Endothelial cell (in vitro differentiated cells): ENCODE data around the gene SIGLEC6. TPM values are rescaled to one million over a fixed set of nuclear protein-coding genes. Genes with fewer than 3 reads are reported as not detected.
A peak's percentile ranks its signal among the peaks of the same experiment; 100 is the strongest.

Source experiments
- DNase-seq: peaks from one replicate; pipeline ENCODE4 v3.0.0; 2021; ENCODE audit warnings: low spot score
- H3K27ac Mint-ChIP-seq: one replicate; pipeline ENCODE4 v1.8.0; 2021; ENCODE audit warnings: mixed read lengths, inconsistent platforms; ENCODE audit not compliant: unreplicated experiment
- H3K27me3 Mint-ChIP-seq: one replicate; pipeline ENCODE4 v1.8.0; 2021; ENCODE audit warnings: mild to moderate bottlenecking, moderate library complexity, mixed read lengths, inconsistent platforms; ENCODE audit not compliant: unreplicated experiment
- H3K36me3 Mint-ChIP-seq: one replicate; pipeline ENCODE4 v1.8.0; 2021; ENCODE audit warnings: mild to moderate bottlenecking, low read depth, mixed read lengths, inconsistent platforms; ENCODE audit not compliant: unreplicated experiment
- H3K4me1 Mint-ChIP-seq: one replicate; pipeline ENCODE4 v1.8.0; 2021; ENCODE audit warnings: mild to moderate bottlenecking, mixed read lengths, inconsistent platforms; ENCODE audit not compliant: unreplicated experiment
- H3K4me3 Mint-ChIP-seq: one replicate; pipeline ENCODE4 v1.8.0; 2021; ENCODE audit warnings: mild to moderate bottlenecking, mixed read lengths, inconsistent platforms; ENCODE audit not compliant: unreplicated experiment
- H3K9me3 Mint-ChIP-seq: one replicate; pipeline ENCODE4 v1.8.0; 2021; ENCODE audit warnings: mixed read lengths, inconsistent platforms; ENCODE audit not compliant: unreplicated experiment
- CTCF ChIP-seq: fragments of 200-600 bp; sonication (generic); IDR thresholded peaks from one replicate; pipeline ENCODE4 v1.5.0; 2021; ENCODE audit warnings: antibody characterized with exemption; ENCODE audit not compliant: unreplicated experiment
- total RNA-seq: library from RNA; stranded (reverse); fragmentation: NEBNext Ultra II Directional; extraction: Animal tissue kit (Norgen Biotek cat#: 25700); gene quantifications from one replicate; pipeline ENCODE4 v1.2.1, GENCODE V29; 2021; ENCODE audit not compliant: unreplicated experiment

The SIGLEC6 gene
- total RNA-seq, 1 donor from 2014 or later, result not detected

GRCh38 chr19:51478381-51479234 is 52.9 kb downstream of the SIGLEC6 start, which contains the start of gene CEACAM18:
CEACAM18 (plus strand) TSS chr19:51478539.
- Mint-ChIP-seq H3K4me3 (no peak within 1 kb of the TSS), H3K36me3 (peaks cover 9% of the 10 kb centered on the region), H3K27me3 (peaks cover 6% of the 10 kb centered on the region), H3K27ac (no peak within 1 kb of the TSS), H3K4me1 (no peaks in the 10 kb centered on the region), H3K9me3 (no peaks in the 10 kb centered on the region)
- TF ChIP-seq CTCF, result no peak
- no peak for DNase-seq

GRCh38 chr19:51477344-51477743 is 54.1 kb downstream of the SIGLEC6 start:
- Mint-ChIP-seq H3K27ac (no peak overlapping the region), H3K4me1 (peaks cover 3% of the 10 kb centered on the region), H3K36me3 (peaks cover 9% of the 10 kb centered on the region), H3K4me3 (no peak overlapping the region), H3K27me3 (peaks cover 6% of the 10 kb centered on the region), H3K9me3 (no peaks in the 10 kb centered on the region)
- no peak for DNase-seq
- TF ChIP-seq CTCF, result no peak

DNA sequence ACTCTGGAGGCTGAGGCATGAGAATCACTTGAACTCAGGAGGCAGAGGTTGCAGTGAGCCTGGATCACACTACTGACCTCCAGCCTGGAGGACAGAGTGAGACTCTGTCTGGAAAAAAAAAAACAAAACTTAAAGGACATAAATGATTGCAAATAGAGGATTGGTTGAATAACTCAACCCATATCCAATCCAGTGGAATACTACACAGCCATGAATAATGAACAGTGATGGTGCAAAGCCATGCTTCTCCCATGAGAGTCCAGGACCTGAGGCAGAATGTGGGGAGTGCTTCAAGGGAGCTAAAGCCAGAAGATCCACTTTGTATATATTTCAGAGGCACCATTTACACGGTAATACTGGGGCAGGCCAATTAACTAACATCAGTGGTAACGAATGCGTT is 55.3 kb downstream of the SIGLEC6 start:
- Mint-ChIP-seq H3K9me3 (no peaks in the 10 kb centered on the region), H3K27me3 (peaks cover 6% of the 10 kb centered on the region), H3K4me1 (peaks cover 3% of the 10 kb centered on the region), H3K27ac (no peak overlapping the region), H3K4me3 (no peak overlapping the region), H3K36me3 (peaks cover 9% of the 10 kb centered on the region)
- TF ChIP-seq CTCF, result no peak
- no peak for DNase-seq

DNA sequence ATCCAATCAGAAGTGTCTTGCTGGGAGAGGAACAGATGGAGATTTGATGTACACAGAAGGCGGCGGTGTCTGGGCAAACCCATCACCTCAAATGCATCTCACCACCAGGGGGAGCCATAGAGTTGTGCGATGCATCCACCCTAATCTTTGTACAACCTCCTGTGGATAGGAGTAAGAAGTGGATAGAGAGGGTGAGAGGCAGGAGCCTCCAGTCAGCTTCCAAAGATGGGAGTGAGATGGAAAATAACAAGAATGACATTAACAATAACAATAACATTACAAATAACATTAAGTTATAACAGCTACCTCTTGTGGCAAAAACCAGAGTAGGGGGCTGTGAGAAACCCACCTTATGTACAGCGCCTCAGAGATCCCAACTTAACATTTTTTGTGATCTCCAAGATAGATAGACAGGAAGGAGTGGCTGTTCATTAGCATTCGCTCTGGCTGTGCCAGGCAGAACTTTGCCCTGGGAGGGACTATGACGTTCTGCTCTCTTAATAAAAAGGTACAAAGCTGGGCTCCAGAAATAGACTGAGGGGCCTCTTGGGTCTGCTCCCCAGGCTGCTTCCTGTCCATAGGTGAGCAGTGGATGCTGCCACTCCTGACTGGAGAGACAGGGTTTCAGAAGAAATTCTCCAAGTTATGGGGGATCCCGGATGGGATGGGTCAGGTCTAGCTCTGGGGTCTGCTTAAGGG is 58.3 kb downstream of the SIGLEC6 start:
- peak; percentile 91 for TF ChIP-seq CTCF

GRCh38 chr19:51472607-51473006 is 58.9 kb downstream of the SIGLEC6 start:
- Mint-ChIP-seq H3K27ac (no peak overlapping the region), H3K4me1 (peaks cover 20% of the 10 kb centered on the region), H3K27me3 (no peaks in the 10 kb centered on the region), H3K36me3 (no peaks in the 10 kb centered on the region), H3K4me3 (no peak overlapping the region), H3K9me3 (no peaks in the 10 kb centered on the region)
- DNase-seq, result no peak
- TF ChIP-seq CTCF, result no peak

More for the DNA sequence above, 58.3 kb downstream of the SIGLEC6 start:
- H3K36me3 Mint-ChIP-seq, result no peaks in the 10 kb centered on the region
- H3K4me1 Mint-ChIP-seq, result peaks cover 15% of the 10 kb centered on the region
- H3K9me3 Mint-ChIP-seq, result no peaks in the 10 kb centered on the region
- no peaks in the 10 kb centered on the region for H3K27me3 Mint-ChIP-seq
- no peak overlapping the region for H3K27ac Mint-ChIP-seq
- peak; percentile 84 for DNase-seq
- H3K4me3 Mint-ChIP-seq, result no peak overlapping the region
